Ishikawa (cell line): Measurements from ENCODE around the gene NOS1.

ENCODE experiments used
- CEBPB ChIP-seq: IDR thresholded peaks from 2 replicates; pipeline ENCODE4 v1.6.1; 2012
- CREB1 ChIP-seq: IDR thresholded peaks from 2 replicates; pipeline ENCODE4 v1.6.1; 2012; ENCODE audit warnings: low read depth
- EGR1 ChIP-seq: IDR thresholded peaks from 2 replicates; pipeline ENCODE4 v1.6.1; 2012
- EP300 ChIP-seq: IDR thresholded peaks from 2 replicates; pipeline ENCODE4 v1.6.1; 2012; ENCODE audit warnings: borderline replicate concordance
- FOXM1 ChIP-seq: IDR thresholded peaks from 2 replicates; pipeline ENCODE4 v1.6.1; 2012; ENCODE audit warnings: low read depth, borderline replicate concordance
- NFIC ChIP-seq: IDR thresholded peaks from 2 replicates; pipeline ENCODE4 v1.6.1; 2012
- RAD21 ChIP-seq: IDR thresholded peaks from 2 replicates; pipeline ENCODE4 v1.6.1; 2012; ENCODE audit warnings: low read depth
- TAF1 ChIP-seq: IDR thresholded peaks from 2 replicates; pipeline ENCODE4 v1.6.1; 2012; ENCODE audit warnings: low read depth, mild to moderate bottlenecking
- TCF12 ChIP-seq: IDR thresholded peaks from 2 replicates; pipeline ENCODE4 v1.6.1; 2012; ENCODE audit warnings: low read depth
- TEAD4 ChIP-seq: IDR thresholded peaks from 2 replicates; pipeline ENCODE4 v1.6.1; 2012
- YY1 ChIP-seq: IDR thresholded peaks from 2 replicates; pipeline ENCODE4 v1.6.1; 2012; ENCODE audit warnings: low read depth
- ZBTB7A ChIP-seq: IDR thresholded peaks from 2 replicates; pipeline ENCODE4 v1.6.1; 2012; ENCODE audit warnings: low read depth
- TF ChIP-seq, protein P1 (sequence below): IDR thresholded peaks from 2 replicates; pipeline ENCODE4 v1.6.1; 2012; ENCODE audit warnings: low read depth, mild to moderate bottlenecking
- TF ChIP-seq, protein P2 (sequence below): IDR thresholded peaks from 2 replicates; pipeline ENCODE4 v1.6.1; 2012
- TF ChIP-seq, protein P3 (sequence below): IDR thresholded peaks from 2 replicates; pipeline ENCODE4 v1.6.1; 2012

The NOS1 gene

DNA sequence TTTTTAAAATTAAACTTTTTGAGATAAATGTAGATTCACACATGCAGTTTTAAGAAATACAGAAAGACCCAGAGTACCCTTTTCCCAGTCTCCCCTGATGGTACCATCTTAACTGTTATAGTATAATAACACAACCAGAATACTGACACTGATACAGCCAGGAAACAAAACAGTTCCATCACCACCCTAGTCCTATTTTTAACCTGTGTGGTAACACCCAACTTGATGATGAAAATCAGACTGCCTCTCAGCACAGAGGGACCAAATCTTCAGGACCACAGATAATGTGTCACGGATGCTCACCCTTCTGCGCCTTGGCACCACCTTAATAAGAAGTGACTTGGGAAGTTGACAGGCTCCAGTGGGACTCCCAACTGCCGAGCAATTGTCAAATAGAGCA lies 189.3 kb downstream of the NOS1 start:
- TF ChIP-seq EGR1 = no peak
- TF ChIP-seq, protein P1, sequence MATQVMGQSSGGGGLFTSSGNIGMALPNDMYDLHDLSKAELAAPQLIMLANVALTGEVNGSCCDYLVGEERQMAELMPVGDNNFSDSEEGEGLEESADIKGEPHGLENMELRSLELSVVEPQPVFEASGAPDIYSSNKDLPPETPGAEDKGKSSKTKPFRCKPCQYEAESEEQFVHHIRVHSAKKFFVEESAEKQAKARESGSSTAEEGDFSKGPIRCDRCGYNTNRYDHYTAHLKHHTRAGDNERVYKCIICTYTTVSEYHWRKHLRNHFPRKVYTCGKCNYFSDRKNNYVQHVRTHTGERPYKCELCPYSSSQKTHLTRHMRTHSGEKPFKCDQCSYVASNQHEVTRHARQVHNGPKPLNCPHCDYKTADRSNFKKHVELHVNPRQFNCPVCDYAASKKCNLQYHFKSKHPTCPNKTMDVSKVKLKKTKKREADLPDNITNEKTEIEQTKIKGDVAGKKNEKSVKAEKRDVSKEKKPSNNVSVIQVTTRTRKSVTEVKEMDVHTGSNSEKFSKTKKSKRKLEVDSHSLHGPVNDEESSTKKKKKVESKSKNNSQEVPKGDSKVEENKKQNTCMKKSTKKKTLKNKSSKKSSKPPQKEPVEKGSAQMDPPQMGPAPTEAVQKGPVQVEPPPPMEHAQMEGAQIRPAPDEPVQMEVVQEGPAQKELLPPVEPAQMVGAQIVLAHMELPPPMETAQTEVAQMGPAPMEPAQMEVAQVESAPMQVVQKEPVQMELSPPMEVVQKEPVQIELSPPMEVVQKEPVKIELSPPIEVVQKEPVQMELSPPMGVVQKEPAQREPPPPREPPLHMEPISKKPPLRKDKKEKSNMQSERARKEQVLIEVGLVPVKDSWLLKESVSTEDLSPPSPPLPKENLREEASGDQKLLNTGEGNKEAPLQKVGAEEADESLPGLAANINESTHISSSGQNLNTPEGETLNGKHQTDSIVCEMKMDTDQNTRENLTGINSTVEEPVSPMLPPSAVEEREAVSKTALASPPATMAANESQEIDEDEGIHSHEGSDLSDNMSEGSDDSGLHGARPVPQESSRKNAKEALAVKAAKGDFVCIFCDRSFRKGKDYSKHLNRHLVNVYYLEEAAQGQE = no peak
- TF ChIP-seq CEBPB = no peak
- TF ChIP-seq TCF12 = no peak
- TF ChIP-seq, protein P2, sequence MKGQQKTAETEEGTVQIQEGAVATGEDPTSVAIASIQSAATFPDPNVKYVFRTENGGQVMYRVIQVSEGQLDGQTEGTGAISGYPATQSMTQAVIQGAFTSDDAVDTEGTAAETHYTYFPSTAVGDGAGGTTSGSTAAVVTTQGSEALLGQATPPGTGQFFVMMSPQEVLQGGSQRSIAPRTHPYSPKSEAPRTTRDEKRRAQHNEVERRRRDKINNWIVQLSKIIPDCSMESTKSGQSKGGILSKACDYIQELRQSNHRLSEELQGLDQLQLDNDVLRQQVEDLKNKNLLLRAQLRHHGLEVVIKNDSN = no peak
- no peak for TF ChIP-seq EP300
- TF ChIP-seq RAD21 = no peak
- TF ChIP-seq NFIC = no peak
- TF ChIP-seq CREB1 = no peak
- TF ChIP-seq, protein P3, sequence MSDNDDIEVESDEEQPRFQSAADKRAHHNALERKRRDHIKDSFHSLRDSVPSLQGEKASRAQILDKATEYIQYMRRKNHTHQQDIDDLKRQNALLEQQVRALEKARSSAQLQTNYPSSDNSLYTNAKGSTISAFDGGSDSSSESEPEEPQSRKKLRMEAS = no peak
- TF ChIP-seq TEAD4 = no peak
- no peak for TF ChIP-seq FOXM1
- no peak for TF ChIP-seq TAF1
- no peak for TF ChIP-seq YY1
- no peak for TF ChIP-seq ZBTB7A

DNA sequence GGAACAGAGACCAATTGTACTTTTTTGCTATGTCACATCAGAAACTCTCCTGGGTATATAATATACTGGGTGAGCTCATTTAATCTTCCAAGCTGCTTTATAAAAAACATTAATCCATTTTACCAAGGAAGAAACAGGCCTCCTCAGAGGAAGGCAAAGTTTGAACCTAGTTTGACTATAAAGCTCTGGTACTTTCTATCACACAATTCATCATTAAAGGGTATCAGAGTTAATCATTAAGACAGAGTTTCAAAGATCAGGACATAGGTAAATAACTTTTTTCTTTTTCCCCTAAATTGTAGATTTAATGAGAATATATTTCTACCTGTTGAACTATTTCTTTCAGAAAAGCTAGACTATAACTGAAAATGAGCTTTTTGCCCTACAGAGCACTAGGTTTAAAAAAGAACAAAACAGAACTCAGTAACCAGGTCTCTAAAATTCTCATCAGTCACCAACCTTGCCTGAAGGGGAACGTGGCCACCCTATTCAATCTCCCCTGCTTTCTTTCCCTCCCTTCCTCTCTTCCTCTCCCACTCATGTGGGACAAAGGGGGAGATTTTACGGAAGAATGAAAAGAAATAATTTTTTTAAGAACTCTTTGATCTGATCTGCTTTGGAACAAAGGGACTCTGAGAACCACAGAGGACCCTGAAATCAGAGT lies 189.8 kb downstream of the NOS1 start:
- no peak for TF ChIP-seq ZBTB7A
- TF ChIP-seq FOXM1 = no peak
- no peak for TF ChIP-seq TCF12
- TF ChIP-seq TAF1 = no peak
- no peak for TF ChIP-seq YY1
- no peak for TF ChIP-seq NFIC
- TF ChIP-seq CREB1 = no peak
- no peak for TF ChIP-seq EGR1
- TF ChIP-seq, protein P2 = no peak
- TF ChIP-seq EP300 = no peak
- TF ChIP-seq, protein P1 = no peak
- no peak for TF ChIP-seq CEBPB
- TF ChIP-seq TEAD4 = no peak
- no peak for TF ChIP-seq RAD21
- TF ChIP-seq, protein P3 = no peak

DNA sequence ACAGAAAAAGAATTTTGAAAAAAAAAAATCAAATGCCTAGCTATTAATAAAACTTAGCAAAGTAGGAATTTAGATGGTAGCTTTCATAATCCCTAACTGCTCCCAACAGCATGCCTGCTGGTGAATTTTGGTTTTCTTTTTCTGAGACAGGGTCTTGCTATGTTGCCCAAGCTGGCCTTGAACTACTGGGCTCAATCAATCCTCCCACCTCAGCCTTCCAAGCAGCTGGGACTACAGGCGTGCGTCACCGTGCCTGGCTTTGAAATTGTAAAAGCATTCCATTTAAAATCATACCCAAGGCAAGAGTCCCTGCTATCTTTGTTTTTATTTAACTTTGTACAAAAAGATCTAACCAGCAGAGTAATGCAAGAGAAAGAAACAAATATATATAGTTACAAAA lies 191.9 kb downstream of the NOS1 start:
- TF ChIP-seq TEAD4 (no peak), EP300 (no peak), FOXM1 (no peak), CREB1 (no peak), YY1 (no peak), RAD21 (no peak), EGR1 (no peak), TCF12 (no peak), CEBPB (no peak), TAF1 (no peak), NFIC (no peak), ZBTB7A (no peak)
- TF ChIP-seq, protein P3 = no peak
- TF ChIP-seq, protein P2 = no peak
- TF ChIP-seq, protein P1 = no peak

DNA sequence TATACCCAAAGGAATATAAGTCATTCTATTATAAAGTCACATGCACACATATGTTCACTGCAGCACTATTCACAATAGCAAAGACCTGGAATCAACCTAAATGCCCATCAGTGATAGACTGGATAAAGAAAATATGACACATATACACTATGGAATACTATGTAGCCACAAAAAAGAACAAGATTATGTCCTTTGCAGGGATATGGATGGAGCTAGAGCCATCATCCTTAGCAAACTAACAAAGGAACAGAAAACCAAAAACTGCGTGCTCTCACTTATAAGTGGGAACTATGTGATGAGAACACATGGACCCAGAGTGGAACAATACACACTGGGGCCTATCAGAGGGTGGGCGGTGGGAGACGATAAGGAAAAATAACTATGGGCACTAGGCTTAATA lies 192.4 kb downstream of the NOS1 start:
- TF ChIP-seq CEBPB (no peak), RAD21 (no peak), TAF1 (no peak), YY1 (no peak), FOXM1 (no peak), CREB1 (no peak), EGR1 (no peak), EP300 (no peak), ZBTB7A (no peak), TCF12 (no peak), NFIC (no peak), TEAD4 (no peak)
- TF ChIP-seq, protein P3 = no peak
- TF ChIP-seq, protein P1 = no peak
- TF ChIP-seq, protein P2 = no peak
